Subcutaneous preadipocyte (primary cell): ENCODE results near the gene FGF3. TPM values are rescaled to one million over a fixed set of nuclear protein-coding genes. Genes with fewer than 3 reads are reported as not detected.

ENCODE experiments used
- total RNA-seq: library from RNA; depleted of rRNA; stranded (reverse); fragments of >200 nt; gene quantifications from 2 replicates; pipeline ENCODE4 v1.2.3, GENCODE V29; 2012

Gene FGF3
- total RNA-seq = not detected in 2 replicates

DNA sequence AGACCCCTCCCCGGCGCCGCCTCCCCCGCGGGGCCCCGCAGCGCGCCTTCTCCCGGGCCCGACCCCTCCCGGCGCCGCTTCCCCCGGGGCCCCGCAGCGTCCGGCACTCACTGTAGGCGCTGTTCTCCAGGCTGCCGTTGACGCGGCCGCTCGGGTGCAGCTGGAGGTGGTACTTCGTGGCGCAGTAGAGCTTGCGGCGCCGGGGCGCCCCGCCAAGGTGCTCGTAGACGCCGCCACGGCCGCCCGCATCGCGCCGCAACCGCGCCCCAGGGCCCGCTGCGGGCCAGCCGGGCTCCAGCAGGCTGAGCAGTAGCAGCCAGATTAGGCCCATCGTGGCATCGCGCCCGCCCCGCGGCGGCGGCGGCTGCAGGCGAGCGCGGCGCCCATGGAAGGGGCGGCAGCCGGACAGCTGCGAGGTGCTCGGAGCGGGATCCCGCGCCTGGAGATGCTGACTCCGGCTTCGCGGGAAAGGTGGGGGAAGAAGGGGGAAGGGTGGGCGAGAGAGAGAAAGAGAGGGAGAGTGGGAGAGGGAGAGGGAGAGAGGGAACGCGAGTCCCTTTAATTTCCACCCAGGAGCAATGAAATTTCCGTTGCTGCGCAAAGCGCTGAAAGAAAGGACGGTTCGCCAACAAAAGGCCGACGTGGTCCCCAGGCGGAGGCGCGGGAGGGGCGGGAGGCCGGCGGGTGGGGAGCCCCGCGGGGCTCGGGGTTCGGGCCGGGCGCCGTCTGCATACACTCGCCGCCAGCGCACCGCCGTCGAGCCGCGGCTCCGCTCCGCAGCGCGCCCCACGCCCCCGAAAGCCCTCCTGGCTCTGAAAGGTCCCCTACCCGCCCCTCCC is at the start of gene FGF3:
Gene FGF3 (minus strand): TSS at position 814 of the 839 bp plus-strand sequence. CDS start 483 bp downstream, at position 331.

DNA sequence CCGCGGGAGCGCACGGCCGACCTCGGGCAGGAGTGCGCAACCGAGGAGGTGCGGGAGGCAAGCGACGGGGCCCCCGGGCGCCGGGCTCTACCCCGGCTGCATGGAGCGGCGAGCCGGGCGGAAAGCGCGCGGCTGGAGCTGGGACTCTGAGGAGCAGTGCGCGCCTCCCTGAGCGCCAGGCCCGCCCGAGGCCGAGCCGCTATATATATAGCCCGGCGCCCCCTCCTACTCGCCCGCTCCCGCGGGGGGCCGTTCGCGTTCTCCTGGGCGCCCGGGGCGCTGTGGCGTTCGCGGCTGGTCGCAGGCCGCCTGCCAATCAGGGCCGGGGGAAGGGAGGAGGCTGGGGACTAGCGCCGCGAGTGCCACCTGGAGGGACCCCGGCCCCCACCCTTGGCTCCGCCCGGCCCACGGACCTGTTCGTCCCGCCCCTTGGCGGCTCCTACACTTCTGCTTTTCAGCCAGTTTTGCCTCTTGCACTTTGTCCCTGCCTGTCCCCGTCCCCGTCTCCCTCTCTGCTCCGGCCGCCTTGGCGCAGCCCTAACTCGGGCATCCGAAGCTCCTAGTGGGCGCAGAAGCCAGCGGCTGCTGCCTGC is 44.0 kb downstream of the FGF3 start, which contains the start of gene FGF4:
Gene FGF4 (minus strand): TSS at position 179 of the 593 bp plus-strand sequence. CDS start 257 bp downstream, outside the sequence.

Other genes starting within 250 kb of the FGF3 start
- gene CCND1, start 178.3 kb downstream of the FGF3 start, total RNA-seq = 308 and 327 TPM in 2 replicates
- gene LTO1, start 144.1 kb downstream of the FGF3 start, total RNA-seq = 21.7 and 22.3 TPM in 2 replicates
- gene FGF19, start 115.4 kb downstream of the FGF3 start, total RNA-seq = not detected in 2 replicates
- not detected in 2 replicates for gene FGF4, start 44.1 kb downstream of the FGF3 start, total RNA-seq